Measurements from ENCODE around the gene CNIH2.
A peak's percentile ranks its signal among the peaks of the same experiment; 100 is the strongest.

CNIH2 gene

GRCh38 chr11:66323684-66324083 is 45.7 kb downstream of the CNIH2 start:
- Histone ChIP-seq H3K4me3 (ENCODE audit: low read depth, low read length) (no peak overlapping the region), H3K79me2 (ENCODE audit: control insufficient read depth, insufficient read depth, low read length, unreplicated experiment) (no peaks in the 10 kb centered on the region), H2AFZ (ENCODE audit: low read length, unreplicated experiment) (no peak overlapping the region), H3K27ac (ENCODE audit: low read depth, low read length) (no peak overlapping the region), H3K27me3 (ENCODE audit: insufficient read depth, low read length) (no peaks in the 10 kb centered on the region), H3K4me1 (ENCODE audit: control insufficient read depth, insufficient read depth, low read length, unreplicated experiment) (peaks cover 71% of the 10 kb centered on the region), H3K36me3 (ENCODE audit: insufficient read depth, low read length) (no peaks in the 10 kb centered on the region)

GRCh38 chr11:66324664-66325063 is 46.7 kb downstream of the CNIH2 start:
- H3K27me3 ChIP-seq (ENCODE audit: insufficient read depth, low read length) = no peaks in the 10 kb centered on the region
- H3K4me1 ChIP-seq (ENCODE audit: control insufficient read depth, insufficient read depth, low read length, unreplicated experiment) = peaks cover 68% of the 10 kb centered on the region
- H2AFZ ChIP-seq (ENCODE audit: low read length, unreplicated experiment) = no peak overlapping the region
- H3K27ac ChIP-seq (ENCODE audit: low read depth, low read length) = peak overlapping the region; percentile 14; the same call in 1 of the 2 replicates
- H3K79me2 ChIP-seq (ENCODE audit: control insufficient read depth, insufficient read depth, low read length, unreplicated experiment) = no peaks in the 10 kb centered on the region
- no peak overlapping the region for H3K4me3 ChIP-seq (ENCODE audit: low read depth, low read length)
- H3K36me3 ChIP-seq (ENCODE audit: insufficient read depth, low read length) = no peaks in the 10 kb centered on the region

GRCh38 chr11:66325263-66325671 is 47.3 kb downstream of the CNIH2 start:
- Histone ChIP-seq H3K4me3 (ENCODE audit: low read depth, low read length) (no peak overlapping the region), H3K27me3 (ENCODE audit: insufficient read depth, low read length) (no peaks in the 10 kb centered on the region), H2AFZ (ENCODE audit: low read length, unreplicated experiment) (no peak overlapping the region), H3K4me1 (ENCODE audit: control insufficient read depth, insufficient read depth, low read length, unreplicated experiment) (peaks cover 68% of the 10 kb centered on the region), H3K79me2 (ENCODE audit: control insufficient read depth, insufficient read depth, low read length, unreplicated experiment) (no peaks in the 10 kb centered on the region), H3K27ac (ENCODE audit: low read depth, low read length) (peak overlapping the region; percentile 86), H3K36me3 (ENCODE audit: insufficient read depth, low read length) (no peaks in the 10 kb centered on the region)

- Histone ChIP-seq H3K36me3 (ENCODE audit: insufficient read depth, low read length) (no peaks in the 10 kb centered on the region), H3K27ac (ENCODE audit: low read depth, low read length) (peak overlapping the region; percentile 86), H3K79me2 (ENCODE audit: control insufficient read depth, insufficient read depth, low read length, unreplicated experiment) (no peaks in the 10 kb centered on the region), H2AFZ (ENCODE audit: low read length, unreplicated experiment) (no peak overlapping the region), H3K4me1 (ENCODE audit: control insufficient read depth, insufficient read depth, low read length, unreplicated experiment) (peaks cover 67% of the 10 kb centered on the region), H3K27me3 (ENCODE audit: insufficient read depth, low read length) (no peaks in the 10 kb centered on the region), H3K4me3 (ENCODE audit: low read depth, low read length) (no peak overlapping the region)
Observed at GRCh38 chr11:66326261-66327111, 48.5 kb downstream of the CNIH2 start.

- Histone ChIP-seq H2AFZ (ENCODE audit: low read length, unreplicated experiment) (no peak overlapping the region), H3K27me3 (ENCODE audit: insufficient read depth, low read length) (no peaks in the 10 kb centered on the region), H3K79me2 (ENCODE audit: control insufficient read depth, insufficient read depth, low read length, unreplicated experiment) (no peaks in the 10 kb centered on the region), H3K4me1 (ENCODE audit: control insufficient read depth, insufficient read depth, low read length, unreplicated experiment) (peaks cover 59% of the 10 kb centered on the region), H3K4me3 (ENCODE audit: low read depth, low read length) (peak overlapping the region; percentile 47), H3K27ac (ENCODE audit: low read depth, low read length) (peak overlapping the region; percentile 86), H3K36me3 (ENCODE audit: insufficient read depth, low read length) (peaks cover under 1% of the 10 kb centered on the region; the same call in 1 of the 2 replicates)
Observed at GRCh38 chr11:66327171-66328030, 49.4 kb downstream of the CNIH2 start.

GRCh38 chr11:66328031-66328301 is 50.0 kb downstream of the CNIH2 start:
- Histone ChIP-seq H3K36me3 (ENCODE audit: insufficient read depth, low read length) (peaks cover 6% of the 10 kb centered on the region; the same call in 1 of the 2 replicates), H3K4me3 (ENCODE audit: low read depth, low read length) (peak overlapping the region; percentile 47), H2AFZ (ENCODE audit: low read length, unreplicated experiment) (no peak overlapping the region), H3K27me3 (ENCODE audit: insufficient read depth, low read length) (no peaks in the 10 kb centered on the region), H3K79me2 (ENCODE audit: control insufficient read depth, insufficient read depth, low read length, unreplicated experiment) (peaks cover 1% of the 10 kb centered on the region), H3K4me1 (ENCODE audit: control insufficient read depth, insufficient read depth, low read length, unreplicated experiment) (peaks cover 53% of the 10 kb centered on the region), H3K27ac (ENCODE audit: low read depth, low read length) (peak overlapping the region; percentile 86)

GRCh38 chr11:66328302-66329144 is 50.5 kb downstream of the CNIH2 start:
- no peaks in the 10 kb centered on the region for H3K27me3 ChIP-seq (ENCODE audit: insufficient read depth, low read length)
- peaks cover 48% of the 10 kb centered on the region for H3K4me1 ChIP-seq (ENCODE audit: control insufficient read depth, insufficient read depth, low read length, unreplicated experiment)
- no peak overlapping the region for H2AFZ ChIP-seq (ENCODE audit: low read length, unreplicated experiment)
- no peak overlapping the region; the same call in 1 of the 2 replicates for H3K4me3 ChIP-seq (ENCODE audit: low read depth, low read length)
- peaks cover 7% of the 10 kb centered on the region for H3K79me2 ChIP-seq (ENCODE audit: control insufficient read depth, insufficient read depth, low read length, unreplicated experiment)
- peaks cover 8% of the 10 kb centered on the region; the same call in 1 of the 2 replicates for H3K36me3 ChIP-seq (ENCODE audit: insufficient read depth, low read length)
- peak overlapping the region; percentile 86 for H3K27ac ChIP-seq (ENCODE audit: low read depth, low read length)

- Histone ChIP-seq H3K4me1 (ENCODE audit: control insufficient read depth, insufficient read depth, low read length, unreplicated experiment) (peaks cover 49% of the 10 kb centered on the region), H3K4me3 (ENCODE audit: low read depth, low read length) (no peak overlapping the region), H3K79me2 (ENCODE audit: control insufficient read depth, insufficient read depth, low read length, unreplicated experiment) (peaks cover 13% of the 10 kb centered on the region), H2AFZ (ENCODE audit: low read length, unreplicated experiment) (no peak overlapping the region), H3K36me3 (ENCODE audit: insufficient read depth, low read length) (peaks cover 8% of the 10 kb centered on the region; the same call in 1 of the 2 replicates), H3K27ac (ENCODE audit: low read depth, low read length) (0 out of 2 replicates have a peak overlapping the region, but pooled peaks have one; percentile 16), H3K27me3 (ENCODE audit: insufficient read depth, low read length) (no peaks in the 10 kb centered on the region)
Observed at GRCh38 chr11:66329165-66329673, 51.2 kb downstream of the CNIH2 start.

GRCh38 chr11:66330931-66331330 is 53.0 kb downstream of the CNIH2 start:
- no peak overlapping the region for H3K27ac ChIP-seq (ENCODE audit: low read depth, low read length)
- no peaks in the 10 kb centered on the region for H3K27me3 ChIP-seq (ENCODE audit: insufficient read depth, low read length)
- no peak overlapping the region for H2AFZ ChIP-seq (ENCODE audit: low read length, unreplicated experiment)
- peaks cover 41% of the 10 kb centered on the region for H3K4me1 ChIP-seq (ENCODE audit: control insufficient read depth, insufficient read depth, low read length, unreplicated experiment)
- no peak overlapping the region for H3K4me3 ChIP-seq (ENCODE audit: low read depth, low read length)
- H3K79me2 ChIP-seq (ENCODE audit: control insufficient read depth, insufficient read depth, low read length, unreplicated experiment) = peaks cover 30% of the 10 kb centered on the region
- H3K36me3 ChIP-seq (ENCODE audit: insufficient read depth, low read length) = peaks cover 8% of the 10 kb centered on the region; the same call in 1 of the 2 replicates

Data from ACC112 (cell line).